ENCODE measurements around the gene TBP. TPM values are rescaled to one million over a fixed set of nuclear protein-coding genes. Genes with fewer than 3 reads are reported as not detected.

TBP gene
- total and polyA plus RNA-seq, 2 of the 13 experiments (the other 11 are each of a cell fraction or from before 2014, with no cell fraction given), result 21.7 to 28.1 TPM

GRCh38 chr6:170536671-170537070 lies 17.5 kb upstream of the TBP start:
- Histone ChIP-seq H3K9ac (ENCODE audit: insufficient read depth, low read depth, low read length) (no peak overlapping the region), H3K27me3 (ENCODE audit: control insufficient read depth in 1 of 2, insufficient read depth in 2 of 2, low read length in 2 of 2) (no peaks in the 10 kb centered on the region), H3K36me3 (replicated peaks in 1 of 2; ENCODE audit: control insufficient read depth in 1 of 2, insufficient read depth in 2 of 2, low read length in 2 of 2) (peaks cover 30 to 83% of the 10 kb centered on the region in 2 experiments), H3K4me1 (ENCODE audit: insufficient read depth, low read length) (peaks cover 17% of the 10 kb centered on the region), H3K4me2 (ENCODE audit: low read depth, low read length) (no peak overlapping the region), H2AFZ (ENCODE audit: low read length) (no peak overlapping the region), H3K4me3 (replicated peaks in 1 of 3; ENCODE audit: insufficient read depth in 1 of 3, low read depth in 2 of 3, low read length in 3 of 3) (no peak overlapping the region), H3K9me3 (ENCODE audit: low read length) (no peaks in the 10 kb centered on the region), H4K20me1 (ENCODE audit: insufficient read depth, low read length) (0 out of 2 replicates have a peak, but pooled peaks cover 7% of the 10 kb centered on the region), H3K79me2 (ENCODE audit: insufficient read depth, low read length) (peaks cover 10% of the 10 kb centered on the region), H3K27ac (ENCODE audit: extremely low read length, insufficient read depth, low read length) (no peak overlapping the region)
- no TSS peak for BruUV-seq (replicated peaks)
- TF ChIP-seq ZZZ3 (CRISPR knock-in tag; IDR thresholded peaks at IDR 0.05; ENCODE audit: borderline replicate concordance) (no peak), ZFP1 (CRISPR knock-in tag; IDR thresholded peaks at IDR 0.05) (no peak), SOX5 (CRISPR knock-in tag; IDR thresholded peaks at IDR 0.05; ENCODE audit: borderline replicate concordance) (no peak), ZNF382 (CRISPR knock-in tag; IDR thresholded peaks at IDR 0.05; ENCODE audit: borderline replicate concordance) (no peak)
- ATAC-seq (no peak), FAIRE-seq (no peak), DNase-seq (ENCODE audit: low spot score) (no peak)
- intact Hi-C loops (cut with micrococcal nuclease; ENCODE audit: unreplicated experiment) (no loop called here), in situ Hi-C loops (cut with HindIII; ENCODE audit: extremely low pct_ligation_motif_present, low pct_unique_long_range_greater_than_20kb) (no loop called here)
- ChIA-PET POLR2A (no interaction called here), CTCF (ENCODE audit: low intra/inter-chr PET ratio, low total read pairs) (no interaction called here)
- WGBS (ENCODE audit: low lambda C conversion rate), result 87% methylated on average over 5 of the region's 5 CpGs

- Histone ChIP-seq H3K4me2 (ENCODE audit: low read depth, low read length) (no peak overlapping the region), H3K9ac (ENCODE audit: insufficient read depth, low read depth, low read length) (no peak overlapping the region), H3K36me3 (replicated peaks in 1 of 2; ENCODE audit: control insufficient read depth in 1 of 2, insufficient read depth in 2 of 2, low read length in 2 of 2) (peaks cover 35 to 90% of the 10 kb centered on the region in 2 experiments), H3K27ac (ENCODE audit: extremely low read length, insufficient read depth, low read length) (no peak overlapping the region), H2AFZ (ENCODE audit: low read length) (no peak overlapping the region), H3K4me3 (replicated peaks in 1 of 3; ENCODE audit: insufficient read depth in 1 of 3, low read depth in 2 of 3, low read length in 3 of 3) (no peak overlapping the region), H3K4me1 (ENCODE audit: insufficient read depth, low read length) (peaks cover 17% of the 10 kb centered on the region), H3K27me3 (ENCODE audit: control insufficient read depth in 1 of 2, insufficient read depth in 2 of 2, low read length in 2 of 2) (no peaks in the 10 kb centered on the region), H3K79me2 (ENCODE audit: insufficient read depth, low read length) (peaks cover 15% of the 10 kb centered on the region), H4K20me1 (ENCODE audit: insufficient read depth, low read length) (peaks cover 8% of the 10 kb centered on the region; the same call in 1 of the 2 replicates), H3K9me3 (ENCODE audit: low read length) (no peaks in the 10 kb centered on the region)
- WGBS (ENCODE audit: low lambda C conversion rate), result 93% methylated on average over 4 of the region's 4 CpGs
- POLR2A ChIA-PET, result no interaction called here
- intact Hi-C loops (cut with micrococcal nuclease; ENCODE audit: unreplicated experiment), result no loop called here
- in situ Hi-C loops (cut with HindIII; ENCODE audit: extremely low pct_ligation_motif_present, low pct_unique_long_range_greater_than_20kb), result no loop called here
- DNase-seq (ENCODE audit: low spot score) (no peak), ATAC-seq (no peak), FAIRE-seq (no peak)
- no TSS peak for BruUV-seq (replicated peaks)
- CTCF ChIA-PET (ENCODE audit: low intra/inter-chr PET ratio, low total read pairs), result no interaction called here
- TF ChIP-seq IRX3 (CRISPR knock-in tag; IDR thresholded peaks at IDR 0.05; ENCODE audit: borderline replicate concordance, low read depth) (no peak), ARNTL (CRISPR knock-in tag; IDR thresholded peaks at IDR 0.05) (no peak), HMGA1 (CRISPR knock-in tag; conservative IDR thresholded peaks at IDR 0.05) (no peak), MXD4 (CRISPR knock-in tag; IDR thresholded peaks at IDR 0.05) (no peak), DBP (CRISPR knock-in tag; IDR thresholded peaks at IDR 0.05; ENCODE audit: not compliant biosample characterization) (no peak), ONECUT2 (CRISPR knock-in tag; IDR thresholded peaks at IDR 0.05) (no peak), EED (CRISPR knock-in tag; IDR thresholded peaks at IDR 0.05) (no peak), ZNF776 (CRISPR knock-in tag; IDR thresholded peaks at IDR 0.05) (no peak), RBM22 (optimal IDR thresholded peaks at IDR 0.05; ENCODE audit: low read length) (no peak), ZNF773 (CRISPR knock-in tag; IDR thresholded peaks at IDR 0.05; ENCODE audit: borderline replicate concordance) (no peak), SIX1 (CRISPR knock-in tag; IDR thresholded peaks at IDR 0.05; ENCODE audit: borderline replicate concordance) (no peak), ZKSCAN5 (CRISPR knock-in tag; IDR thresholded peaks at IDR 0.05) (no peak), CHCHD3 (CRISPR knock-in tag; IDR thresholded peaks at IDR 0.05) (no peak)
- TF ChIP-seq, protein P1, sequence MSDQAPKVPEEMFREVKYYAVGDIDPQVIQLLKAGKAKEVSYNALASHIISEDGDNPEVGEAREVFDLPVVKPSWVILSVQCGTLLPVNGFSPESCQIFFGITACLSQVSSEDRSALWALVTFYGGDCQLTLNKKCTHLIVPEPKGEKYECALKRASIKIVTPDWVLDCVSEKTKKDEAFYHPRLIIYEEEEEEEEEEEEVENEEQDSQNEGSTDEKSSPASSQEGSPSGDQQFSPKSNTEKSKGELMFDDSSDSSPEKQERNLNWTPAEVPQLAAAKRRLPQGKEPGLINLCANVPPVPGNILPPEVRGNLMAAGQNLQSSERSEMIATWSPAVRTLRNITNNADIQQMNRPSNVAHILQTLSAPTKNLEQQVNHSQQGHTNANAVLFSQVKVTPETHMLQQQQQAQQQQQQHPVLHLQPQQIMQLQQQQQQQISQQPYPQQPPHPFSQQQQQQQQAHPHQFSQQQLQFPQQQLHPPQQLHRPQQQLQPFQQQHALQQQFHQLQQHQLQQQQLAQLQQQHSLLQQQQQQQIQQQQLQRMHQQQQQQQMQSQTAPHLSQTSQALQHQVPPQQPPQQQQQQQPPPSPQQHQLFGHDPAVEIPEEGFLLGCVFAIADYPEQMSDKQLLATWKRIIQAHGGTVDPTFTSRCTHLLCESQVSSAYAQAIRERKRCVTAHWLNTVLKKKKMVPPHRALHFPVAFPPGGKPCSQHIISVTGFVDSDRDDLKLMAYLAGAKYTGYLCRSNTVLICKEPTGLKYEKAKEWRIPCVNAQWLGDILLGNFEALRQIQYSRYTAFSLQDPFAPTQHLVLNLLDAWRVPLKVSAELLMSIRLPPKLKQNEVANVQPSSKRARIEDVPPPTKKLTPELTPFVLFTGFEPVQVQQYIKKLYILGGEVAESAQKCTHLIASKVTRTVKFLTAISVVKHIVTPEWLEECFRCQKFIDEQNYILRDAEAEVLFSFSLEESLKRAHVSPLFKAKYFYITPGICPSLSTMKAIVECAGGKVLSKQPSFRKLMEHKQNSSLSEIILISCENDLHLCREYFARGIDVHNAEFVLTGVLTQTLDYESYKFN (CRISPR knock-in tag; conservative IDR thresholded peaks at IDR 0.05), result no peak
Observed at GRCh38 chr6:170537329-170537728, 16.8 kb upstream of the TBP start.

Data from HepG2 (cell line).